AG04449 (cell line): ENCODE results near the gene POLD4.

ENCODE experiments used
- CTCF ChIA-PET: fragments of 350-600 bp; formaldehyde crosslinking; extraction: SDS; loops from one replicate; lab custom pipeline; 2021; ENCODE audit warnings: antibody characterized with exemption; lab: Yijun Ruan, JAX
- POLR2A ChIA-PET: fragments of 400-600, 350-600 bp; formaldehyde crosslinking; extraction: SDS; loops from one replicate; lab custom pipeline; 2020; ENCODE audit warnings: antibody characterized with exemption, inconsistent platforms; lab: Yijun Ruan, JAX
- DNase-seq: peaks from one replicate; pipeline ENCODE4 v3.0.0-alpha.2; 2010; ENCODE audit warnings: low read depth, low spot score
- H3K4me3 ChIP-seq: 2 replicates; pipeline ENCODE4 v1.5.1; 2011; ENCODE audit warnings: low read depth, mild to moderate bottlenecking, control low read depth, low read length
- TF ChIP-seq, protein P1 (sequence below): IDR thresholded peaks from one replicate; pipeline ENCODE4 v1.5.1; 2011; ENCODE audit warnings: mild to moderate bottlenecking, moderate library complexity, low read length, control low read depth, inconsistent platforms; ENCODE audit not compliant: insufficient read depth; ENCODE audit errors: missing control alignments

The POLD4 gene

DNA sequence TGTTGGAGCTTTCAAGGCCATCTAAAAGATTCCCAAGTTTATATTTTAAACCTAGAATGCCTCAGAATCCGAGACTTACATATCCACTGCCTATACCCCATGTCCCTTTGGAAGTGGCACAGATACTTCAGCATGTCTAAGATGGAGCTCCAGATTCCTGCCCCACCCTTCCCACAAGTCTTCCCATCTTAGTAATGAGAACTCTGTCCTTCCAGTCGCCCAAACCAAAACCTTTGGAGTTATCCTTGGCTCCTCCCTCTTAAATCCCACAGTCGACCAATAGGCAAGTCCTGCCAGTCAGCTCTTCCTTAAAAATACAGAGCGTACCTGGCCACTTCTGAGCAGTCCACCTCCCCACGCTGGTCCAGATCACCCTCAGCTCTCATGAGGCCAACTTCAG is 4.3 kb downstream of the POLD4 start:
- ChIA-PET CTCF (interaction anchor here (0.8 to 41.2 kb wide), 7 partner anchors 11 to 134 kb away, joined by 3 to 2108 read pairs (median 67); partner anchors contain the start of genes CLCF1, PPP1CA, RAD9A and TBC1D10C), POLR2A (interaction anchor here (0.6 kb wide), 1 partner anchor 125 kb away, joined by 3 read pairs; no protein-coding TSS in a partner anchor)
- no peak overlapping the region for H3K4me3 ChIP-seq
- DNase-seq: no peak
- TF ChIP-seq, protein P1, sequence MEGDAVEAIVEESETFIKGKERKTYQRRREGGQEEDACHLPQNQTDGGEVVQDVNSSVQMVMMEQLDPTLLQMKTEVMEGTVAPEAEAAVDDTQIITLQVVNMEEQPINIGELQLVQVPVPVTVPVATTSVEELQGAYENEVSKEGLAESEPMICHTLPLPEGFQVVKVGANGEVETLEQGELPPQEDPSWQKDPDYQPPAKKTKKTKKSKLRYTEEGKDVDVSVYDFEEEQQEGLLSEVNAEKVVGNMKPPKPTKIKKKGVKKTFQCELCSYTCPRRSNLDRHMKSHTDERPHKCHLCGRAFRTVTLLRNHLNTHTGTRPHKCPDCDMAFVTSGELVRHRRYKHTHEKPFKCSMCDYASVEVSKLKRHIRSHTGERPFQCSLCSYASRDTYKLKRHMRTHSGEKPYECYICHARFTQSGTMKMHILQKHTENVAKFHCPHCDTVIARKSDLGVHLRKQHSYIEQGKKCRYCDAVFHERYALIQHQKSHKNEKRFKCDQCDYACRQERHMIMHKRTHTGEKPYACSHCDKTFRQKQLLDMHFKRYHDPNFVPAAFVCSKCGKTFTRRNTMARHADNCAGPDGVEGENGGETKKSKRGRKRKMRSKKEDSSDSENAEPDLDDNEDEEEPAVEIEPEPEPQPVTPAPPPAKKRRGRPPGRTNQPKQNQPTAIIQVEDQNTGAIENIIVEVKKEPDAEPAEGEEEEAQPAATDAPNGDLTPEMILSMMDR: no peak

DNA sequence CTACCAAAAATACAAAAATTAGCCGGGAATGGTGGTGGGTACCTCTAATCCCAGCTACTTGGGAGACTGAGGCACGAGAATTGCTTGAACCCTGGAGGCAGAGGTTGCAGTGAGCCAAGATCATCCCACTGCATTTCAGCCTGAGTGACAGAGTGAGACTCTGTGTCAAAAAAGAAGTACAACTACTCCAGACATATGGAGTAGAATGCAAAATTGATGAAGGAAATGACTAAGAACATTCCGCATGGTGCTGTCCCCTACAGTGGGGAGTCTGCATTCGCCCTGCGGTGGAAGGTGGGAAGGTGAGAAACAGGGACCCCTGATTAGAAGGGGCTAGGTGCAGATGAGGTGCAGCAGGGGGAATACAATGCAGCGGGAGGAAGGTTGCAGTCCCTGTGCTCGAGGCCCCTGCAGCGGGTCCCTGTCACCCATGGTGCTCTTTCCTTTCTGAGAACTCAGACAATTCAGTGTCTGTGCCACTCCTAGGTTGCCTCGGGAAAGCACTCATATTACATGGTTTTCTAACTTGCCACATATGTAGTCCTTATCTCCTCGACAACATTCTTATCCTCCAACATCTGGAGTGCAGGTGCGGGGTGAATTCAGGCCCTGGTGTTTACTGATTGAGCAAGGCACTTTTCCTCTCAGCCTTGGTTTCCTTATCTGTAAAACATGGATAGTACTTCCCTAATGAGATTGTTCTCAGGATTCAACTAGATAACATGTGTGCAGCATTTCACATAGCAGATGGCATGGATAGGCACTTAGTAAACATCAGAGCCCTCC is 5.2 kb downstream of the POLD4 start:
- POLR2A ChIA-PET: interaction anchor here (0.9 kb wide), 1 partner anchor 31 kb away, joined by 3 read pairs; no protein-coding TSS in a partner anchor
- TF ChIP-seq, protein P1: no peak
- no peak for DNase-seq
- H3K4me3 ChIP-seq: no peak overlapping the region
- CTCF ChIA-PET: interaction anchor here (0.8 to 41.2 kb wide), 10 partner anchors 6 to 85 kb away, joined by 3 to 2108 read pairs (median 74); partner anchors contain the start of genes CLCF1, POLD4, PPP1CA and RAD9A

DNA sequence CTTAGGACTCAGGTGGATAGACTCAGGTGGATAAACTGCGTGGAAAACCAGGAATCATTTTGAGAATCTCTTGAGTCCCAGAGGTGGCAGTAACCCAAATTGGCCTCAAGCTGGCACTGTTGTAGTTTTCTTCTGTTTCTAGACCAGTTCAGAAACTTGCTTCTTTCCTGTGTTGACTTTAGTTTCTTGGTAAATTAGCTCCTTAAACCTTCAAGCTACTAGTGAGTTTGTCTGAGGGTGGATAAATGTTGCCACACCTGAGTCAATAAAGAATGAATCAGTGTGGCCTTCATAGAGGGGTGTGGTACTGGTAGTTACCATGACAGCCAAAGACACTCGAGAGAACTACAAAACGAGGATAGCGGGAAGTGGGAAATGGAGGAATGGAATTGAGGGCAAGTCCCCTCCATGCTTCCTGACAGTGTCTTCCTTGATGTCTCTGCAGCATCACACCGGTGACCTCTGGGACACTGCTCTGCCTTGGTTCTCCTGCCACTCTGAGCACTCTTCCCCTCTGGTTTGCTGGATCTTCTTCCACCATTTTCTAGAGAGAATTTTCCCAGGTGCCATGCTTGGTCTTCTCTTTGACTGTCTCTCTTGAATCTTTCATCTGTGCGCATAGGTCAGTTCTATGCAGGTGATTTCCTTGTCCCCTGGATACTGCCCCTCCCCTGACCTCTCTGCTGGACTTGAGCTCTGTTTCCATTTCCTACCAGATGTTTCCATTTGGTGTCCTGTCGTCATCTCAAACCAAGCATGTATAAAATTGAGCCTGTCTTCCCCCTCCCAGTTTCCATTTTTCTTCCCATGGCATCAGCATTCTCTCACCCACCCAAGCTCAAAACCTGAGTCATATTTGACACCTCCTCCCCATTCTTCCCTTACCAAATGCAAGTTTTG is 7.2 kb downstream of the POLD4 start:
- DNase-seq: no peak
- TF ChIP-seq, protein P1: peak; percentile 70
- ChIA-PET CTCF (interaction anchor here (0.6 to 18.9 kb wide), 24 partner anchors 8 to 237 kb away, joined by 3 to 310 read pairs (median 6); partner anchors contain the start of genes CDK2AP2, CLCF1, GSTP1 and PITPNM1), POLR2A (interaction anchor here (0.6 to 1.3 kb wide), 5 partner anchors 8 to 244 kb away, joined by 3 to 4 read pairs (median 3); no protein-coding TSS in a partner anchor)
- no peak overlapping the region for H3K4me3 ChIP-seq

DNA sequence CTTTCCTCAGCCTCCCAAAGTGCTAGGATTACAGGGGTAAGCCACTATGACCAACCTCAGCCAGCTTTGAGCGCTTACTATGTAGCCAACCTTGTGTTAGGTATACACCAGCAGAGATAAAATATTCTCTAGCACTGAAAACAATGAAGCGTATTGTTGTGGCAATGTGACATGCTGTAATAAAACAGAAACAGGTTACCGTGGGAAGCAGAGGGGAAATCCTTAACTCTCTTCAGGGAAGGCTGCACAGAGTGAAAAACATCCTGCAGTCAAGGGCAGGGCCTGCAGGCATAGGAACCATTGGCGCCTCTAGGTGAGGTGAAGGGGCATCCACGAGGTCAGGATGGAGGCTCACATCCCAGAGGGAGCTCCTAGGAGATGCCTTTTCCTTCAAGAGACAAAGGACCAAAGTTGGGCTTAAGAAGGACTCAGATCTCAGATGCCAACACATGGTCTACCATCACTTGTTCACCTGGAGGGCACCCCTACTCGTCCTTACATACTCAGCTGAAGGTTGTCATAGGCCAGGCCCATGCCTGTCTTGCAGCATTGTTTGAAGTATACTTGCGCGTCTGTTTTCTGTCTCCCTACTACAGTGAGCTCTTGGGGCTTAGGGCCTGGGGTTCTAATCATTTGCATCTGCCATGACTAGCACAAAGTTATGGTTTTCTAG is 8.0 kb downstream of the POLD4 start:
- TF ChIP-seq, protein P1: no peak
- ChIA-PET CTCF (interaction anchor here (0.6 to 18.9 kb wide), 22 partner anchors 8 to 162 kb away, joined by 3 to 310 read pairs (median 7); partner anchors contain the start of genes CDK2AP2, CLCF1, PITPNM1 and POLD4), POLR2A (interaction anchor here (0.9 to 1.3 kb wide), 2 partner anchors 9 to 37 kb away, joined by 3 to 4 read pairs; no protein-coding TSS in a partner anchor)
- no peak overlapping the region for H3K4me3 ChIP-seq
- DNase-seq: no peak

DNA sequence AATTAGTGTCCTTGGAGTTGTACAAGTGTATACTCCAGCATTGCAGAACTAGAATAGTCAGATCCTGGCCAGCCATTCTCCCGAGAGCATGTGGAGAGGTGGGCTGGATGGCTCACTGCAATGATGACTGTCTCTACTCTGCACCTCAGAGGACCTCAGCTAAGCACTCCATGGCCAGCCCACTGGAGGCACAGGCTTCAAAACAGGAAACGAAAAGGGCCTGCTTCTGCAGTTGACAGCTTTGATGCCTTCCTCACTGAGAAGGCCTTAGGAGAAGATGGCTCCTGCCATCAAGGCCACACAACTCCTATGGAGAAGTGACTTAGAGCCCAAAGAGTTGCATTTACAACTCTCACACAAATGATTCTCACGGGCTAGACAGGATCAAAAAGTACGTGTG is 9.1 kb downstream of the POLD4 start:
- CTCF ChIA-PET: interaction anchor here (1.2 to 18.9 kb wide), 9 partner anchors 7 to 162 kb away, joined by 3 to 310 read pairs (median 18); partner anchors contain the start of genes PITPNM1, POLD4, RAD9A and TMEM134
- TF ChIP-seq, protein P1: no peak
- H3K4me3 ChIP-seq: no peak overlapping the region
- no peak for DNase-seq
- POLR2A ChIA-PET: no interaction called here
